Stimulated activated CD8-positive, alpha-beta memory T cell treated with anti-CD3 and anti-CD28 coated beads, Interleukin-12 subunit alpha, Interleukin-12 subunit beta, amount 100 ng/mL, for 24 hours (primary cell): ENCODE data around the gene ITPRIPL2.

Experiments
- DNase-seq: peaks from one replicate; pipeline ENCODE4 v3.0.0-alpha.2; 2020; ENCODE audit errors: extremely low read depth

ITPRIPL2 gene

GRCh38 chr16:19093631-19094541 is 19.9 kb upstream of the ITPRIPL2 start:
- DNase-seq: no peak

GRCh38 chr16:19094542-19095365 is 19.0 kb upstream of the ITPRIPL2 start:
- DNase-seq: no peak

- no peak for DNase-seq
Measured at GRCh38 chr16:19095654-19096053, 18.1 kb upstream of the ITPRIPL2 start.

- no peak for DNase-seq
Measured at GRCh38 chr16:19098173-19098572, 15.6 kb upstream of the ITPRIPL2 start.

- DNase-seq: no peak
Measured at GRCh38 chr16:19102187-19102872, 11.4 kb upstream of the ITPRIPL2 start.

- no peak for DNase-seq
Measured at GRCh38 chr16:19104607-19105006, 9.2 kb upstream of the ITPRIPL2 start.

GRCh38 chr16:19105131-19105530 is 8.6 kb upstream of the ITPRIPL2 start:
- DNase-seq: no peak

GRCh38 chr16:19105891-19106624 is 7.7 kb upstream of the ITPRIPL2 start:
- DNase-seq: no peak

GRCh38 chr16:19106625-19107020 is 7.1 kb upstream of the ITPRIPL2 start:
- DNase-seq: no peak

GRCh38 chr16:19108409-19109287 is 5.1 kb upstream of the ITPRIPL2 start:
- no peak for DNase-seq

GRCh38 chr16:19109288-19109664 is 4.5 kb upstream of the ITPRIPL2 start:
- DNase-seq: no peak

GRCh38 chr16:19110537-19111360 is 3.0 kb upstream of the ITPRIPL2 start:
- DNase-seq: no peak

- DNase-seq: no peak
Measured at GRCh38 chr16:19112099-19112407, 1.7 kb upstream of the ITPRIPL2 start.

GRCh38 chr16:19114359-19115147 is 789 bp downstream of the ITPRIPL2 start:
- DNase-seq: no peak

- DNase-seq: no peak
Measured at GRCh38 chr16:19115148-19116021, 1.6 kb downstream of the ITPRIPL2 start.

- DNase-seq: no peak
Measured at GRCh38 chr16:19116711-19117449, 3.1 kb downstream of the ITPRIPL2 start.

GRCh38 chr16:19118938-19119431 is 5.2 kb downstream of the ITPRIPL2 start:
- DNase-seq: no peak
